Fibroblast of the aortic adventitia (primary cell): ENCODE measurements around the gene CASP12. TPM values are rescaled to one million over a fixed set of nuclear protein-coding genes. Genes with fewer than 3 reads are reported as not detected.

Experiments
- DNase-seq: peaks from one replicate; pipeline ENCODE4 v3.0.0-alpha.2; 2010; ENCODE audit warnings: low read depth
- H3K4me3 ChIP-seq: 2 replicates; pipeline ENCODE4 v1.5.1; 2011; ENCODE audit warnings: low read depth, mild to moderate bottlenecking, control low read depth, low read length, moderate library complexity
- CTCF ChIP-seq: IDR thresholded peaks from 2 replicates; pipeline ENCODE4 v1.5.1; 2011; ENCODE audit warnings: mild to moderate bottlenecking, low read length, control low read depth, inconsistent platforms; ENCODE audit not compliant: insufficient read depth
- total RNA-seq: library from RNA; depleted of rRNA; stranded (reverse); fragments of >200 nt; gene quantifications from 2 replicates; pipeline ENCODE4 v1.2.3, GENCODE V29; 2012; ENCODE audit warnings: low replicate concordance

CASP12 gene
- total RNA-seq, 1 donor: 0.18 TPM

- no peak for TF ChIP-seq CTCF
- H3K4me3 ChIP-seq: no peak overlapping the region
- DNase-seq: no peak
Measured at GRCh38 chr11:104926771-104927611, 28.7 kb upstream of the CASP12 start.

GRCh38 chr11:104925850-104926249 lies 27.6 kb upstream of the CASP12 start:
- no peak for TF ChIP-seq CTCF
- DNase-seq: no peak
- no peak overlapping the region for H3K4me3 ChIP-seq

GRCh38 chr11:104918113-104918824 lies 20.0 kb upstream of the CASP12 start:
- peak; percentile 84 for DNase-seq
- no peak for TF ChIP-seq CTCF
- peak overlapping the region; percentile 61 for H3K4me3 ChIP-seq

- no peak for DNase-seq
- no peak for TF ChIP-seq CTCF
Measured at GRCh38 chr11:104917271-104918112, 19.2 kb upstream of the CASP12 start.

GRCh38 chr11:104916442-104916841 lies 18.2 kb upstream of the CASP12 start:
- no peak for DNase-seq
- no peak overlapping the region for H3K4me3 ChIP-seq

More at GRCh38 chr11:104917271-104918112, 19.2 kb upstream of the CASP12 start:
- H3K4me3 ChIP-seq: peak overlapping the region; percentile 61

More at GRCh38 chr11:104916442-104916841, 18.2 kb upstream of the CASP12 start:
- TF ChIP-seq CTCF: no peak
